Type B pancreatic cell (in vitro differentiated cells): Measurements from ENCODE around the gene OVOL3. TPM values are rescaled to one million over a fixed set of nuclear protein-coding genes. Genes with fewer than 3 reads are reported as not detected.

ENCODE experiments used
- DNase-seq: peaks from one replicate; pipeline ENCODE4 v3.0.0; 2021; ENCODE audit warnings: mixed read lengths; ENCODE audit not compliant: unreplicated experiment; ENCODE audit errors: extremely low spot score
- H3K27ac Mint-ChIP-seq: 2 replicates; pipeline ENCODE4 v1.8.0; 2021; ENCODE audit warnings: mild to moderate bottlenecking, mixed read lengths
- H3K27me3 Mint-ChIP-seq: 2 replicates; pipeline ENCODE4 v1.8.0; 2021; ENCODE audit warnings: mixed read lengths
- H3K36me3 Mint-ChIP-seq: 2 replicates; pipeline ENCODE4 v1.8.0; 2021; ENCODE audit warnings: mixed read lengths
- H3K4me1 Mint-ChIP-seq: one replicate; pipeline ENCODE4 v1.8.0; 2021; ENCODE audit warnings: mixed read lengths; ENCODE audit not compliant: unreplicated experiment
- H3K4me3 Mint-ChIP-seq: 2 replicates; pipeline ENCODE4 v1.8.0; 2021; ENCODE audit warnings: mild to moderate bottlenecking, mixed read lengths
- H3K9me3 Mint-ChIP-seq: 2 replicates; pipeline ENCODE4 v1.8.0; 2021; ENCODE audit warnings: mixed read lengths
- CTCF ChIP-seq: fragments of 200-600 bp; sonication (generic); conservative IDR thresholded peaks from 2 replicates; pipeline ENCODE4 v1.5.0; 2021; ENCODE audit warnings: antibody characterized with exemption, mild to moderate bottlenecking
- total RNA-seq: library from RNA; stranded (reverse); gene quantifications from 2 replicates; pipeline ENCODE4 v1.2.1, GENCODE V29; 2021; ENCODE audit warnings: low replicate concordance

OVOL3 gene
- total RNA-seq, 1 donor from 2014 or later: not detected

DNA sequence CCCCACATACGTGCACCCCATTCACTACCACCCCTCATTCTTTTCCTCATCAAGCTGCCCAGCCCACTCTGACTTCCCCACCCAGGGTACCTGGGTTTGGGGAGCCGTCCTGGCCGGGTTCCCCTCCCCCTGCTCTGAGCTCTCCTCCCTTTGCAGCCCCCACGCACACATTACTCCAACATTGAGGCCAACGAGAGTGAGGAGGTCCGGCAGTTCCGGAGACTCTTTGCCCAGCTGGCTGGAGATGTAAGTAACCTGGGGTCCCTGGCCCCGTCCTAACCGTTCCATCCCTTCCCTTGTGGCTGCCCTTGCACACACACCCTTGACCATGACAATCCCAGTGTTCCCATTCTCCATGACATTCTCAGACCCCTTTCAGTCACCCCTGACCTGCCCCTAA, 31.6 kb downstream of the OVOL3 start:
- Mint-ChIP-seq H3K27me3 (no peaks in the 10 kb centered on the region), H3K9me3 (peaks cover 5% of the 10 kb centered on the region), H3K4me1 (peaks cover 9% of the 10 kb centered on the region), H3K4me3 (peak overlapping the region; percentile 68), H3K27ac (peak overlapping the region; percentile 56), H3K36me3 (peaks cover 25% of the 10 kb centered on the region)
- no peak for TF ChIP-seq CTCF
- DNase-seq: no peak

GRCh38 chr19:36144624-36145023, 33.7 kb downstream of the OVOL3 start:
- no peak for DNase-seq
- no peak overlapping the region for H3K27ac Mint-ChIP-seq
- H3K36me3 Mint-ChIP-seq: peaks cover 26% of the 10 kb centered on the region
- TF ChIP-seq CTCF: no peak
- H3K4me3 Mint-ChIP-seq: no peak overlapping the region
- H3K9me3 Mint-ChIP-seq: peaks cover 5% of the 10 kb centered on the region
- no peaks in the 10 kb centered on the region for H3K27me3 Mint-ChIP-seq
- peaks cover 9% of the 10 kb centered on the region for H3K4me1 Mint-ChIP-seq

DNA sequence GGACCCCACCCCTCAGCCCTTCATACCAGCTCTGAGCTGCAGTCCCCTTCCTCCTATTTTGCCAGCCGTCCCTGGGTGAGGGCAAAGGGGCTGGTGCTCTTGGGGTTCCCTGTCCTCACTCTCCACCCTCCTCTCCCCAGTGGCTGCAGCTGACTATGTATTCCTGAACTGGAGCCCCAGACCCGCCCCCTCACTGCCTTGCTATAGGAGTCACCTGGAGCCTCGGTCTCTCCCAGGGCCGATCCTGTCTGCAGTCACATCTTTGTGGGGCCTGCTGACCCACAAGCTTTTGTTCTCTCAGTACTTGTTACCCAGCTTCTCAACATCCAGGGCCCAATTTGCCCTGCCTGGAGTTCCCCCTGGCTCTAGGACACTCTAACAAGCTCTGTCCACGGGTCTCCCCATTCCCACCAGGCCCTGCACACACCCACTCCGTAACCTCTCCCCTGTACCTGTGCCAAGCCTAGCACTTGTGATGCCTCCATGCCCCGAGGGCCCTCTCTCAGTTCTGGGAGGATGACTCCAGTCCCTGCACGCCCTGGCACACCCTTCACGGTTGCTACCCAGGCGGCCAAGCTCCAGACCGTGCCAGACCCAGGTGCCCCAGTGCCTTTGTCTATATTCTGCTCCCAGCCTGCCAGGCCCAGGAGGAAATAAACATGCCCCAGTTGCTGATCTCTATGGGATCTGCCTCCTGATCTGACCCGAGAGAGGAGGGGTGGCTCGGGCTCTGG, 38.9 kb downstream of the OVOL3 start:
- peaks cover 19% of the 10 kb centered on the region for H3K36me3 Mint-ChIP-seq
- no peak for TF ChIP-seq CTCF

DNA sequence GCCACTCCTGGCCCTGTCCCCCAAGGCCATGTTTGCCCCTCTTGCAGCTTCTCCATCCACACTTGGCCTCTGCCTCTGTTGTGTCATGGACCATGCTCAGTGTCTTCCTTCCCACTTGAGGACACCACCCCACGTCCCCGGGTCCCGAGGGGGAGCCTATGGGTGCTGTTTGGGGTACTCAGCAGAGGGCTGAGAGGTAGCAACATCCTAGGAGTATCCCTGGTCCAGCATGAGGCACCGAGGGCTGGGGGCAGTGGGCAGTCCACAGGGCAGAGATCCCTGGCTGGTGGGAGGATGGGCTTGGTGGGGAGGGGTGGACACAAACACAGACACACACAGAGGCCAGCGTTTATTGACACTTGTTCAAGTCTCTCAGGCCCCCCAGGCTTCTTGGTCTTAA, 39.6 kb downstream of the OVOL3 start:
- no peak for TF ChIP-seq CTCF
- H3K4me3 Mint-ChIP-seq: no peak overlapping the region
- H3K27ac Mint-ChIP-seq: no peak overlapping the region
- H3K9me3 Mint-ChIP-seq: no peaks in the 10 kb centered on the region
- H3K4me1 Mint-ChIP-seq: peaks cover 4% of the 10 kb centered on the region
- no peak for DNase-seq
- H3K36me3 Mint-ChIP-seq: peaks cover 19% of the 10 kb centered on the region
- H3K27me3 Mint-ChIP-seq: no peaks in the 10 kb centered on the region

More for the DNA sequence above, 38.9 kb downstream of the OVOL3 start:
- H3K4me1 Mint-ChIP-seq: no peaks in the 10 kb centered on the region
- H3K9me3 Mint-ChIP-seq: no peaks in the 10 kb centered on the region
- H3K27me3 Mint-ChIP-seq: no peaks in the 10 kb centered on the region
- DNase-seq: no peak
- no peak overlapping the region for H3K4me3 Mint-ChIP-seq
- H3K27ac Mint-ChIP-seq: peak overlapping the region; percentile 18

DNA sequence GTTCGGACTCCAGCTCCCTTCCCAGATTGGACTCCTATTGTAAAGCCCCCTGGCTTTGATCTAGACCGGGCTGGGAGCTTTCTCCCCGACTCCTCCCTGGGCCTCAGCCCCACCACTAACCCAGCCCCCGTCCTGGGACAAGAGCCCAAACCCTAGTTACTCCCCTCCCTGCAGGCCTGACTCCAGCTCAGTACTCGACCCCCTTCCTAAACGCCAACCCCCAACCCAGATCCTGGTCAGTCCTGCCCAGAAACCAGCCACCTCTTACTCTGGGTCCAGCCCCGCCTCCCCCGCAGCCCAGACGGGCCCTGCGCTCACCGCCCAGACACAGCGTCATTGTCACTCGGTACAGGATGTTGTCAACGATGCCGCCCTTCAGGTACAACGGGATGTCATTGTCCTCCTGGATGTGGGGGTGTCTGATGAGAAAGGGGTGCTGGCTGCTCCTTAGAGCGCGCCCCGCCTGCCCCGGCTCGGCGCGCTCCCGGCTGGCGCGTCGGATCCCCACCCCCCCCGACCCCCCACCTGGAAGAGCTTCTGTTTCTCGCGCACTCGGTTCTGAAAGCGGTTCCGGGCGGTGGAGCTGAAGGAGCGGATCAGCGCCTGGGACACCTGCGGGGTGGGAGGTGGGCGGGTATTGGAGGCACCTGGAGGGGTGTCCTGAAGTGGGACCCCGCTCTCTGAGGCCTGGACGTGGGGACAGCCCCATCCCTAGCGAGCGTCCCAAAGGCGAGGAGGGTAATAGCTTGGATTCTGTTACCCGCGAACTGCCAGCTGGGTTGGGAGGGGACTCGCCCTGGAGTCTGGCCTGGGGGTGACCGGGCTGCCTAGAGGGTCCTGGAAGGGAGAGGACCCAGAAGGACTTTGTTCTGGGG, 40.4 kb downstream of the OVOL3 start:
- Mint-ChIP-seq H3K4me1 (peaks cover 9% of the 10 kb centered on the region), H3K36me3 (peaks cover 22% of the 10 kb centered on the region), H3K27ac (no peak overlapping the region), H3K9me3 (no peaks in the 10 kb centered on the region), H3K27me3 (no peaks in the 10 kb centered on the region), H3K4me3 (no peak overlapping the region)
- TF ChIP-seq CTCF: no peak
- no peak for DNase-seq
